Inflammatory macrophage treated with lipopolysaccharide for 1 hour (primary cell): Measurements from ENCODE around the gene NIPA2.

ENCODE experiments used
- DNase-seq, 2 donors: peaks; one replicate each; pipeline ENCODE4 v3.0.0-alpha.2; 2020 to 2022

The NIPA2 gene

GRCh38 chr15:22839046-22839695 is 705 bp downstream of the NIPA2 start:
- peak; percentile 31 to 36 for DNase-seq

GRCh38 chr15:22844421-22845288 is 6.2 kb downstream of the NIPA2 start:
- DNase-seq = peak in 1 of 2 donors; percentile 4

GRCh38 chr15:22845289-22845900 is 6.9 kb downstream of the NIPA2 start:
- no peak for DNase-seq

- no peak for DNase-seq
Measured at GRCh38 chr15:22846073-22846472, 7.6 kb downstream of the NIPA2 start.

- no peak for DNase-seq
Measured at GRCh38 chr15:22850055-22850454, 11.6 kb downstream of the NIPA2 start.

- DNase-seq = no peak
Measured at GRCh38 chr15:22851513-22851912, 13.0 kb downstream of the NIPA2 start.

- DNase-seq = no peak
Measured at GRCh38 chr15:22855791-22856190, 17.3 kb downstream of the NIPA2 start.

- DNase-seq = no peak
Measured at GRCh38 chr15:22856659-22857058, 18.2 kb downstream of the NIPA2 start.

- DNase-seq = no peak
Measured at GRCh38 chr15:22861161-22861560, 22.7 kb downstream of the NIPA2 start.

GRCh38 chr15:22863356-22863755 is 24.9 kb downstream of the NIPA2 start:
- DNase-seq = no peak

GRCh38 chr15:22866079-22866478 is 27.6 kb downstream of the NIPA2 start:
- no peak for DNase-seq

- DNase-seq = no peak
Measured at GRCh38 chr15:22867886-22868285, 29.4 kb downstream of the NIPA2 start.

GRCh38 chr15:22868495-22868894 is 30.0 kb downstream of the NIPA2 start:
- DNase-seq = no peak

- DNase-seq = no peak
Measured at GRCh38 chr15:22868928-22869327, 30.5 kb downstream of the NIPA2 start.

GRCh38 chr15:22869856-22870255 is 31.4 kb downstream of the NIPA2 start:
- no peak for DNase-seq

- no peak for DNase-seq
Measured at GRCh38 chr15:22870865-22871264, 32.4 kb downstream of the NIPA2 start.

- DNase-seq = no peak
Measured at GRCh38 chr15:22871481-22872086, 33.1 kb downstream of the NIPA2 start.

GRCh38 chr15:22872936-22873701 is 34.7 kb downstream of the NIPA2 start:
- no peak for DNase-seq

GRCh38 chr15:22873841-22874240 is 35.4 kb downstream of the NIPA2 start:
- DNase-seq = no peak

- DNase-seq = no peak
Measured at GRCh38 chr15:22874256-22874655, 35.8 kb downstream of the NIPA2 start.

GRCh38 chr15:22874966-22875365 is 36.5 kb downstream of the NIPA2 start:
- DNase-seq = no peak

GRCh38 chr15:22877117-22877516 is 38.7 kb downstream of the NIPA2 start:
- DNase-seq = no peak

- DNase-seq = no peak
Measured at GRCh38 chr15:22877607-22878006, 39.1 kb downstream of the NIPA2 start.
